GM19372 (cell line): ENCODE measurements around the gene DAPK2.

Experiments
- ATAC-seq: cut with Tn5 transposase; IDR thresholded peaks from one replicate; pipeline ENCODE4 v1.9.1; 2021; ENCODE audit warnings: mild to moderate bottlenecking, low read depth, moderate library complexity; ENCODE audit not compliant: unreplicated experiment

Gene DAPK2

GRCh38 chr15:63880744-63881143 lies 165.5 kb downstream of the DAPK2 start:
- ATAC-seq: no peak

- ATAC-seq: no peak
These were observed 166.3 kb downstream of the DAPK2 start for GRCh38 chr15:63879995-63880394.

- ATAC-seq: no peak
These were observed 167.1 kb downstream of the DAPK2 start for GRCh38 chr15:63879211-63879610.

GRCh38 chr15:63877713-63878271 lies 168.5 kb downstream of the DAPK2 start:
- no peak for ATAC-seq

- ATAC-seq: no peak
These were observed 170.1 kb downstream of the DAPK2 start for GRCh38 chr15:63876085-63876662.

- ATAC-seq: no peak
These were observed 171.7 kb downstream of the DAPK2 start for GRCh38 chr15:63874616-63875015.

GRCh38 chr15:63872759-63873510 lies 173.3 kb downstream of the DAPK2 start:
- no peak for ATAC-seq

GRCh38 chr15:63870487-63871209 lies 175.6 kb downstream of the DAPK2 start:
- no peak for ATAC-seq

GRCh38 chr15:63870043-63870394 lies 176.3 kb downstream of the DAPK2 start:
- ATAC-seq: no peak

GRCh38 chr15:63869371-63870042 lies 176.8 kb downstream of the DAPK2 start:
- no peak for ATAC-seq

- ATAC-seq: no peak
These were observed 182.1 kb downstream of the DAPK2 start for GRCh38 chr15:63864186-63864585.

GRCh38 chr15:63861946-63862517 lies 184.3 kb downstream of the DAPK2 start:
- no peak for ATAC-seq

GRCh38 chr15:63860555-63860954 lies 185.7 kb downstream of the DAPK2 start:
- no peak for ATAC-seq

GRCh38 chr15:63860155-63860554 lies 186.1 kb downstream of the DAPK2 start:
- no peak for ATAC-seq

- ATAC-seq: no peak
These were observed 187.4 kb downstream of the DAPK2 start for GRCh38 chr15:63858881-63859280.

GRCh38 chr15:63858448-63858847 lies 187.8 kb downstream of the DAPK2 start:
- ATAC-seq: no peak

GRCh38 chr15:63857461-63857856 lies 188.8 kb downstream of the DAPK2 start:
- no peak for ATAC-seq
